Myocyte (in vitro differentiated cells): ENCODE measurements around the gene LSM3. TPM values are rescaled to one million over a fixed set of nuclear protein-coding genes. Genes with fewer than 3 reads are reported as not detected.
A peak's percentile ranks its signal among the peaks of the same experiment; 100 is the strongest.

ENCODE experiments used
- DNase-seq: peaks from one replicate; pipeline ENCODE4 v3.0.0-alpha.2; 2012; ENCODE audit warnings: low read depth
- total RNA-seq: library from RNA; depleted of rRNA; stranded (reverse); fragments of >200 nt; gene quantifications from 2 replicates; pipeline ENCODE4 v1.2.3, GENCODE V29; 2014

LSM3 gene
- total RNA-seq, 1 donor from 2014 or later, result 11.4 TPM

DNA sequence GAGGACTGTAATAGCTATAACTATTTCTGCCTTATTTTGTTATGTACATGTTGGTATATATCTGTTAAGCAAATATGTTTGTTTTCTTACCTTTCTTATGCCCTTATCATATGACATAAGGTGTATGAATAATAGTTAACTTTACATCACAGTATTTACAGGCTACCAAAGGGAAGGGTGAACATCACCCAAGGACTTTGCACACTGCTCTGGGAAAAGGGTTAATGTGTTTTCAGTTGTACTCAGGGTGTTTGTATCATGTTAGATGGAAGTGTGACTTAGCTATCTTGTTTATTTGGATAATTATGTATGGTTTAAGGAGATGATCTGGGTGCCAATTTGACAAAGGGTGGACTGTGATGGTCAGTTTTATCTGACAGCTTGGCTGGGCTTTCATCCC lies 60.3 kb downstream of the LSM3 start:
- no peak for DNase-seq

- DNase-seq, result no peak
Measured at GRCh38 chr3:14239940-14240339, 61.3 kb downstream of the LSM3 start.

- peak; percentile 63 for DNase-seq
Measured at GRCh38 chr3:14240366-14240765, 61.7 kb downstream of the LSM3 start.

DNA sequence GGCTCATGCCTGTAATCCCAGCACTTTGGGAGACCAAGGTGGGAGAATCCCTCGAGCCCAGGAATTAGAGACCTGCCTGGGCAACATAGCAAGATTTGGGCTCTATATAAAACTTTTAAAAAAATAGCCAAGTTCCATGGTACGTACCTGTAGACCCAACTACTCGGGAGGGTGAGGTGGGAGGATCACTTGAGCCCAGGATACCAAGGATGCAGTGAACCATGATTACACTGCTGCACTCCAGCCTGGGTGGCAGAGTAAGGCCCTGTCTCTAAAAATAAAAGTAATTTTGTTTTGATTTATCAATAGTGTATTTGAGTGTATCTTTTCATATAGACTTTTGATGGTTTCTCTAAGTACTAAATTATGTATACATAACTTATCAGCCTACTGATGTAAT lies 63.1 kb downstream of the LSM3 start:
- DNase-seq, result no peak

- DNase-seq, result no peak
Measured at GRCh38 chr3:14242490-14243311, 64.1 kb downstream of the LSM3 start.

- no peak for DNase-seq
Measured at GRCh38 chr3:14243782-14244181, 65.2 kb downstream of the LSM3 start.

GRCh38 chr3:14244521-14245247 lies 66.1 kb downstream of the LSM3 start:
- no peak for DNase-seq

DNA sequence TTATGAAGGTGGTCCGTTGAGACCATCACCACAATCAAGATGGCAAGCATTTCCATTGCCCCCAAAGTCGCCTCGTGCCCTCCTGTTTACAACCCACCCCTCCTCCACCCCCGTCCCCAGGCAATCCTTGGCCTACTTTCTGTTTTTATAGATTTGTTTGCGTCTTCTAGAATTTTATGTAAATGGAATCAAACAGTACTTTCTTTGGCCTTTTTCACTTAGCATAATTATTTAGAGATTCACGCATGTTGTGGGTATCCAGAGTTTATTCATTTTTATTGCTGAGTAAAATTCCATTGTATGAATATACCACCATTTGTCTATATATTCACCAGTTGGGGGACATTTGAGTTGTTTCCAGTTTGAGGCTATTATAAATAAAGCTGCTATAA lies 66.6 kb downstream of the LSM3 start:
- no peak for DNase-seq

- DNase-seq, result no peak
Measured at GRCh38 chr3:14245822-14246221, 67.2 kb downstream of the LSM3 start.

- DNase-seq, result no peak
Measured at GRCh38 chr3:14246414-14246813, 67.8 kb downstream of the LSM3 start.

GRCh38 chr3:14248477-14248848 lies 69.8 kb downstream of the LSM3 start:
- DNase-seq, result no peak

DNA sequence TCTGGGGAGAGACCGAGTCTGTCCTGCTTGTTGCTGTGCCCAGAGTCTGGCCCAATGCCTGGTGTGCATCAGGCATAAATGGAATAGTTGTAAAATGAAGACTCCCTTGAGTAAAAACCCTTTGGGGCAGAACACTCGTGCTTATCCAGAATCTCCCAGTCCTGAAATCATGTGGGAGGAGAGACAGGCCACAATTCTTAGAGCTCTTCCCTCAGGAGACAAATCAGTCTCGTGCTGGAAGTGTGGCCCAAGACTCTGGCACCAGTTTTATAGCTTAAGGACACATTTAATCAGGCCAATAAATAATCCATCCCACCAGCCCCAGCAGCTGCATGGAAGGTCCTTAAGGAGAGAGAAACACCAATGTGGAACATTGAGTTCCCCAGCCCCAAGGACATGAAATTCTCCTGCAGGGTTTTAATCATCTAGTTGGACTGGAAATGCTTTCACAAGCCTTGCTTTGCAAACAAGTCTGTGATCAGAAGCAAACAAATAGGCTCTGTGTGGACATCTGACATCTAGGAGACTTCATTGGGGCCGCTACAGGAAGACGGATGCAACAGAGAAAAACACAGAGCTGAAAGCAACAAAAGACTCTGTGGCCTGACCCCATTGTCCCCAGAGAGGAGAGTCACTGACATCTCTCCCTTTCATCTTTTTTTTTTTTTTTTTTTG lies 70.4 kb downstream of the LSM3 start:
- DNase-seq, result no peak

Other genes with a start within 250 kb of the LSM3 start
- gene CHCHD4, start 53.9 kb upstream of the LSM3 start, total RNA-seq, result 21.4 and 24.0 TPM in 2 replicates
- 90.5 and 112 TPM in 2 replicates for gene TMEM43, start 53.8 kb upstream of the LSM3 start, total RNA-seq
- gene XPC, start 216 bp upstream of the LSM3 start, total RNA-seq, result 22.3 and 27.0 TPM in 2 replicates
- 63.3 and 79.9 TPM in 2 replicates for gene SLC6A6, start 223.8 kb downstream of the LSM3 start, total RNA-seq